GM12864 (cell line): ENCODE measurements around the gene KCNJ18.
"Not testable (repeated sequence)": the region's sequence is repeated elsewhere in the genome, so short reads cannot be mapped to it uniquely, and the experiment has no call there.

ENCODE experiments used
- DNase-seq: peaks from one replicate; pipeline ENCODE4 v3.0.0-alpha.2; 2011; ENCODE audit warnings: low read depth
- H3K4me3 ChIP-seq: 2 replicates; pipeline ENCODE4 v1.5.1; 2011; ENCODE audit warnings: mild to moderate bottlenecking, low read depth, low read length, control low read depth

KCNJ18 gene

GRCh38 chr17:21691883-21692703 lies at the start of gene KCNJ18:
Gene KCNJ18, plus strand, starts transcription at chr17:21692523. Its CDS starts 10,264 bp downstream, at chr17:21702787.
- H3K4me3 ChIP-seq, DNase-seq: not testable (repeated sequence)

GRCh38 chr17:21648125-21648524 lies 44.2 kb upstream of the KCNJ18 start:
- not testable (repeated sequence) for DNase-seq

DNA sequence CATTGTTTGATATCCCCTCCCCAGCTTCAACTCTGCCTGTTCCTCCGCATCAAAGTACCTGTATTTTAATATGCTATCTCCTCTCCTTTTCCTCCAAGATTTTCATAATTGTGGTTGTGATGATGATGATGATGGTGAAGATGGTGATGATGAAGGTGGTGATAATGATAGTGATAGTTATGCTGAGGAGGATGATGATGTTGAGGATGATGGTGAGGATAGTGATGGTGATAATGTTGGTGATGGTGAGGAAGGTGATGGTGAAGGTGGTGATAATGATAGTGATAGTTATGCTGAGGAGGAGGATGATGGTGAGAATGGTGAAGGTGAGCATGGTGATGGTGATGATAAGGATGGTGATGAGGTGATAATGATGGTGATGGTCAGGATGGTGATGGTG lies 42.3 kb upstream of the KCNJ18 start:
- not testable (repeated sequence) for H3K4me3 ChIP-seq

More at GRCh38 chr17:21648125-21648524, 44.2 kb upstream of the KCNJ18 start:
- not testable (repeated sequence) for H3K4me3 ChIP-seq

GRCh38 chr17:21652049-21652448 lies 40.3 kb upstream of the KCNJ18 start:
- not testable (repeated sequence) for DNase-seq, H3K4me3 ChIP-seq

More for the DNA sequence above, 42.3 kb upstream of the KCNJ18 start:
- not testable (repeated sequence) for DNase-seq

GRCh38 chr17:21653211-21653610 lies 39.1 kb upstream of the KCNJ18 start:
- not testable (repeated sequence) for H3K4me3 ChIP-seq, DNase-seq

DNA sequence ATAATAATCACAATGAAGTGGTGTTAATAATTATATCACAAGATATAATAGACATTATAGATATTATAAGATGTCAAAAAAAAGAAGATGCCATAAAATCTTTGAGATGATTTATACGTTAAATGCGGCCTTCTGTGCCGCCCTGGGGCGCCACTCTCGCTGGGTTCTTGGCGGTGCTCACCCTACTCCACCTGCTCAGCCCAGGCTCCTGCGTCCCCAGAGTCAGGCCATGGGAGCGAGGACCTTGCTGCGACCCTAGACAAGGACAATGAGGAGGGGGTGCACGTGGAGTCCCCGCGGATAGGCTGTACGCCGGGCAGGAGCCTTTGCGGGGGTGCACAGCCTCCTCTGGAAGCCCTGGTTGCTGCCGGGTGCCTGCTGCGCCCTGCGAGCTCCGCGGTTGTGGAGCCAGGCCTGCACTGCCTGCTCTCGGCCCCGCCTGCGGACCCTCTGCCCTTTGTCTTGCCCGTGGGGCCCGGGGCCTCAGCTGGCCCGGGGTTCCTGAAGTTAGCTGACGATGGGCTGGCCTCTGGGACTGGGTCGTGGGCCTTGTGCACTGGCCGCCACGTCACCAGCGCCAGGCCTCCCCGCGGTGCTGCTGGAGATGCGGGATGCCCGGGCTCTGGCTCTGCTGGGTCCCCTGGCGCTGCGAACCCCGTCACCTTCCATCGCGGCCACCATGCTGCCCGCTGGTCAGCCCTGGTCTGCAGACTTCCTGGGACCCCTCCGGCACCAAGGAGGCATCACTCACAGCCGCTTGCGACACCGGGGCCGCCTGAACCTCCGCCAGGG lies 35.6 kb upstream of the KCNJ18 start:
- DNase-seq, H3K4me3 ChIP-seq: not testable (repeated sequence)

- not testable (repeated sequence) for DNase-seq, H3K4me3 ChIP-seq
Observed at GRCh38 chr17:21659635-21660034, 32.7 kb upstream of the KCNJ18 start.

DNA sequence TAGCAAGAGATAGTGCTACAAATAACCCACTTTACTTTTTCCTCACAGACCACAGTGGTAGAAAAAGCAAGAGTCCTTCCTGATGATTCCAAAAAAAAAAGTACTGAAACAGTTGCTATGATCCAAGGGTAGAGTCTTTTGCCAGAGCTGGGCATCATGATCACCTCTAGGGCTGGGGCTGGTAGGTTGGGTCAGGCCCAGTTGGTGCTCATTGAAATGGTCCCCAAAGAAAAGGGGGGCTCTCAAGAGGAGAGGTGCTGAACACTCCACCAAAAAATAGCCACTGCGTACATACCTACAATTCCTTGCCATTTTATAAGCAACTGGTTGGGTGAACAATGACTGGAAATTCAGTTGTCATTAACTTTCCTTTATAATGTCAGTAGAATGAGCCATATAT lies 30.9 kb upstream of the KCNJ18 start:
- H3K4me3 ChIP-seq, DNase-seq: not testable (repeated sequence)

DNA sequence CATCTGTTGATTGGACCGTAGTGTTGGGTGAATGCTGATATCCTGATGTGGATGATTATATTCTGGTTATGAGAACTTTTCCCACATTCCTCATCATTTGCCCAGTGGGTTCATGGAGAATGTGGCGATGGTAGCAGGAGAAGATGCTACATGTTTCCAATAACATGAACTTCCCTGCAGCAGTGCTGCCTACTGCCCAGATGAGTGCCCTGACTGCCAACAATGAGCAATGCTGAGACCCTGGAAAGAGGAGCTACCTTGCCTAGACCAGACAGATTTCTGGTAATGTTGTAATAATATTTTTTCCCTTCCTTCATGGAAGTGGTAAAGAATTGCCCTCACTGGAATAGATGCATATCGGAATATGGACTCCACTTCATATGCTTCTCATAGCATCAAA lies 29.2 kb upstream of the KCNJ18 start:
- not testable (repeated sequence) for DNase-seq, H3K4me3 ChIP-seq

GRCh38 chr17:21663614-21664474 lies 28.5 kb upstream of the KCNJ18 start:
- H3K4me3 ChIP-seq, DNase-seq: not testable (repeated sequence)

DNA sequence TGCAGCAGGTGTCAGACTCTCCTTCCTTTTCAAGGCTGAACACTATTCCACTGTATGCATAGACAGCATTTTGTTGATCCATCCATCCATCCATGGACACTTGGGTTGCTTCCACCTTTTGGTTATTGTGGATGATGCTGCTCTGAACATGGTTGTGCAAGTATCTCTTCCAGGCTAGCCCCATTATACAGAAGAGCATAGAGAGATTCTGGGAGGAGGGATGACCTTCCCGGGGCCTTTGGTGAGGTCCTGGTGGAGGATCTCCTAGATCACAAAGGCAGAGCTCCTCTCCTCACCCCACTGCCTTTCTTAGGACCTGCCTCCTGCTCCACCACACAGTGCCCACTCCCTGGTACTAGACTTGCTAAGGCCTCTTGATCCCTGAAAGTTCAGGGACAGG lies 27.2 kb upstream of the KCNJ18 start:
- H3K4me3 ChIP-seq, DNase-seq: not testable (repeated sequence)

DNA sequence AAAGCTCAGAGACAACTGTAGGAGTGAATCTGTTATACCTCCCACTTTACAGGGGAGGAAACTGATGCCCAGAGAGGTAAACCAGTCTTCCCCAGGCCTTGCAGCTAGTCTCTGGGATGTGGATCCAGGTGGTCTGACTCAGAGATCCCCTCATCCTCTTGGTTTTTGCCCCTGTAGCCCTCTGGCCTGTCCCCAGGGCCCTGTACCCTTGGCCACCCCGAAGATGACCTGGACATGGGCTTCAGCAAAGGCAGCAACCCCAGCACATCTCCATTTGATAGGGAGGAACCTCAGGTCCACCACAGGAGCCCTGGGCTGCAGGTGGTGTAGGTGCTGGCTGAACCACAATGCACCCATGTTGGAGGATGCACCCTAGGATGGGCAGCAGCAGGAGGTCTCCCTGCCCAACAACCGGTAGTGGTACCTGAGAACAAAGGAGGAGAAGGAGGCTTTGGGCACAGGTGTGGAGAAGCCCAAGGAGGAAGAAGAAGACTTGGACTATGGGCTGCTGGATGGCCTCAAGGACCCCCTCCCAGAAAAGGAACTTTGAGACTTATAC lies 26.3 kb upstream of the KCNJ18 start:
- H3K4me3 ChIP-seq, DNase-seq: not testable (repeated sequence)

DNA sequence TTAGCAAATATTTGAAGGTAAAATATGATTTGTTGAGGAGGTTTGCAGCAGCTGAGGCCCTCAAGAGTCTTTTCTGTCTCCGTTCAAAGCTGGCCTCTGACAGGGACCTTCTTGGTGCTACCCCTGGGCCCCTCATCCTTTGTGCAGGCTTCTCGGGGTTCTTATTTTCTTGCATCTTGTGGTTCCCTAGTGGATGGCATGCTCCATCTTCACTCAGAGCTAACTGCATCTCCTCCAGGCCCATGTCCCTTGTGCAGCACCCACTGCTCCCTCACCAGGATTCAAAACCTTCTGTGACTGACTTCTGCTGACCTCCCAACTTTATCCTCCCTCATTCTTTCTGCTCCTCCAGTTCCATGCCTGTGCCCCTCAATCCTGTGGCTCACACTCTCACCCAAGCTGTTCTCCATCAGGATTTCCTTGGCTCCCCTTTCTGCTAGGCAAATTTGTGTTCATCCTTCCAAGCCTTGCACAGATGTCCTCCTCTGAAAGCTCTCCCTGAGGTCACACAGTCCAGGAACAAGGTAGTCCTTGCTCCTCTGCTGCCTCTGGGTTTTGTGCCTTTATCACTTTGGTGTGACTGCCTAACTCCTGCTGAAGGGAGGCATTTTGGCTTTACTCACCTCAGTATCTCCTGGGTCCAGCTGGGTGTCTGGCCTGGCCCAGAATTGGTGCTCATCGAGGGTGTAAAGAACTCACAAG lies 25.5 kb upstream of the KCNJ18 start:
- not testable (repeated sequence) for DNase-seq, H3K4me3 ChIP-seq

- H3K4me3 ChIP-seq, DNase-seq: not testable (repeated sequence)
Observed at GRCh38 chr17:21667413-21668117, 24.8 kb upstream of the KCNJ18 start.

DNA sequence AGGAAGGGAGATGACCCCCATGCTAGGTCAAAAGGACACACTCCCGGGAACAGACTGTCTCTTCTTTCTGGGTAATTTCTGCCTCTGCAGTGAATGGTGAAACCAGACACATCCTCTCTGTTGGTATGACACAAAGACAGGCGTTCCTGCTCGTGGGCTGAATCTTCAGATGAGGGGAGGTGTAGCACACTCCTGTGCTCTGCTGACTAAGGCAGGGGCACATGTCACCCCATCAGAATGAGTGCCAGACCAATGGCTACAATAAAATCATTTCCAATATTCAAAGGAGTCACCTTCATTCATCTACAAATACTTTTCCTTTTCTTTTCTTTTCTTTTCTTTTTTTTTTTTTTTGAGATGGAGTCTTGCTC lies 24.2 kb upstream of the KCNJ18 start:
- not testable (repeated sequence) for H3K4me3 ChIP-seq, DNase-seq

DNA sequence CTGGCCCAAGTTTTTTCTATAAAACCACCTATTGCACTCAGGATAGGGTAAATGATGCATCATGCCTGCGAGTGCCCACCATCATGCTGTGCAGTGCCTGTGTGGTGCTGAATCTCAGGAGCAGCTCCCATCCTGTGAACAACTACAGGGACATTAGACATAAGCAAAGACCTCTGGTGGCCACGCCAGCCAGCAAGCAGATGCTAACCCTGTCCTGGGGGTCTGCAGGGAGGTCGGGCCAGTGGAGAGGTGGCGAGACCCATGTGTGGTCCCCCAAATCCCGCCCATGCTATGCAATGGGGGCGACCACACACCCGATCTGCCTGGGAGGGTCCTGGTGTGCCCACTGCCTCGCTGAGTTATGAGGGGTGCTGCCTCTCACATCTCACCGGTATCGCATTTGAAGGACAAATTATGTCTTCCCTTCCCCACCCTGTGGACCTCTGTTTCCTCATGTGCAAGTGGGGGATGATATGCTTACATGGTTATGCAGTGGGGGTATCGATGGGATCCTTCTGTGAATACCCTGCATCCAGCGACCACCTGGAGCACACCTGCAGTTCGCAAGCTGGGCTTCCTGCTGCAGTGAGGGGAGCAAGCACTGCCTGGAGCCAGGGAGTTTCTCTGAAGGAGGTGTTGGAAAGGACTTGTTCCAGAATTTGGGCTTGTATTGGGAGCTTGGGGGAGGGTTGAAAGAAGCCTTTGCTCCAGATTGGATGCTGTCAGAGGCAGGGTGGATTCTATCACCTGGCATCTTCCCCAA lies 23.4 kb upstream of the KCNJ18 start:
- DNase-seq, H3K4me3 ChIP-seq: not testable (repeated sequence)
